ENCODE measurements around the gene CETN1.
A peak's percentile ranks its signal among the peaks of the same experiment; 100 is the strongest.

CETN1 gene

DNA sequence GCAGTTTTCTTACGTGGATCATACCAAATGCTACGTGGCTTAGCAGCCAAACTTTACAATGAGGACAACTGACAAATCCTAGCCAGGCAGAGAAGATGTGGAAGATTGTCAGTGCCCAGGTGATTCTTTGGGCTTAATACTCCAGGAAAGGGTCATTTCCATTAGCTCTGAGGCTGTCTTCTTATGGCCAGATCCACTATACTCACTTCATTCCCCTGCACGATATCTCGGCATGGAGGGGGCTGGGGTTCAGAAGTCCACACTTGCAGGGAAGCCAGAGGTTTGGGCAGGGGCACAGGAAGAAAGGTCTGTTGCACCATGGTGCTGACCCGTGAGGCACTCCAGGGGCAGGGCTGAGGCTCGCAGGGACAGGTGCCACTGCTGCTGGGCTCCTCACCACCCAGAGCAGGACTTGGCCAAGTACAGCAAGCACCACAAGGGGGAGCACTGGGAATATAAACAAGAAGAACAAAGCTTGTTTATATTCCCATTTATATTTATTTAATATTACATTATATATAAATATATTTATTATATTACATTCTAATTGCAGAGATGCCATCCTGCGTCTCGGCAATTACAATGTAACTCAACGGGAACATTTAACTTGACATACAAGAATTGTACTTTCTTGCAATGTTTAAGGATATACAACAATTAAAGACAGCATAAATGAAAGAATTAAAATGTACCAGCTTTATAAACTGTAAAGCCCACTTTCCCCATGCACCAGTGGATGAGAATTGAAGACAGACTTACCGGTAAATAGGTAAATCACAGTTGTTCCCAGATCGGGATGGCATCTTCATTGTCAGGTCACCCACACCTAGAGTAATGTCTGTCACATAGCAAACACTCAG is 43.8 kb downstream of the CETN1 start:
- peak; percentile 43 to 55 for DNase-seq (ENCODE audit: low read depth in 2 of 2)

DNA sequence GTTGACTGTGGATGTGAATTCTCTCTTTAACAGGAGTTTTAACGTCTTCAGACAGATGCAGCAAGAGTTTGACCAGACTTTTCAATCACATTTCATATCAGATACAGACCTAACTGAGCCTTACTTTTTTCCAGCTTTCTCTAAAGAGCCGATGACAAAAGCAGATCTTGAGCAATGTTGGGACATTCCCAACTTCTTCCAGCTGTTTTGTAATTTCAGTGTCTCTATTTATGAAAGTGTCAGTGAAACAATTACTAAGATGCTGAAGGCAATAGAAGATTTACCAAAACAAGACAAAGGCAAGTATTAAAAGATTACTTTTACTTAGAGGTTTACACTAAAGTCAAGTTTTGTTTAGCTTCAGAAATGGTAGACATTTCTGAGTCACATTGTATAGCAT is 47.1 kb downstream of the CETN1 start:
- no peak for DNase-seq (ENCODE audit: low read depth in 2 of 2)

DNA sequence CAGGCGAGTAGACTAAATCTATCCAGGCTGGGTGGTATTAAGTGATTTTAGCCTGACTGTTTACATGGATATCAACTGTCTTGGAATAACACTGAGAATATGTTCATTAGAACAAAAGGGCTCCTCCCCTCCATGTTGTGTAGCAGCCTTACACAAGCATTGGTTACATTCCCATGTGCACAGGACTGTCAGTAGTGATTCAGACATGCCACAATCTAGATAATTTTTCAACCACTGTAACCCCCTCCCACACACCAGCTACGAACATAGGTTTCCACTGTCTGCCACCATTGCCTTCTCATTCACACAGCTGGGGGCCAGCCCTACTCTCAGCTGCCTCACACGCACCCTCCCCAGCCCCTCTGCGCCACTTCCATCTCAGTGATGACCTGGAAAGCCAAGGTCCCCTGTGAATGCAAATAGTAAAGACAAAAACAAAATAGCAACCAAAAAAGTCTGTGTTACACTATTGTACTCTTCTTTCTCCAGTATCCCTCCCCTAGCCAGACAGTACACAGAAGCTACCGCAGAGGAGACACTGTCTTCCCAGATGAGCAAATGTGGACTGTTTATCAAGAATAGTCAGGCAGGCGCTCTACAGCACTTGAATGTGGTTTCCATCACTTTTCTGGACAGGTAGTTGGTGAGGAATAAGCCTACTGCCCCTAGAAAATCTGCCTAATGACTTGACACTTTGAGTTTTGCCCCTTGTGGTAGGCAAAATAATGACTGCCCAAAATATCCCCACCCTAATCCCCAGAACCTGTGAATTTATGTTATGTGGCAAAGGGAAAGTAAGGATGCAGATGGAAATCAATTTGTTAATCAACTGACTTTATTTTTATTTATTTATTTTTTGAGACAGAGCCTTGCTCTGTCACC is 49.3 kb downstream of the CETN1 start:
- DNase-seq (ENCODE audit: low read depth in 2 of 2): no peak

DNA sequence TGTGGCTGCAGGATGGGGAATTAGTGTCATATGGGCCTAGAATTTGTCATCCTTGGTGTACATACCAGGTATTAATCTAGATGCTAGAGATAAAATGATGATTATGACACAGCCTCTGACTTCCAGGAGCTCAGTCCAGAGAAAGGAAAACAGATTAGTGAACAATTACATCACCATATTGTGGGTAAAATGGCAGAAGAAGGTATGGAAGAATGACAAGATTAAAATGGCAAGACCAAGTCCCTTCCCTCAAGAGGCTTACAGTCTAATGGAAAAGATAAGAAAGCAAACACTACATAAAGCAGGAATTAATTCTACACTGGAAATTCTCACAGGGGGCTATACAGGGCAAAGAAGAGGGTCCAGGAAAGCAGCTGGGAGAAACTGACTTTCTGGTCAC is 51.4 kb downstream of the CETN1 start:
- DNase-seq (ENCODE audit: low read depth in 2 of 2): no peak
